CD4-positive, alpha-beta T cell (primary cell): ENCODE data around the gene LASP1. TPM values are rescaled to one million over a fixed set of nuclear protein-coding genes. Genes with fewer than 3 reads are reported as not detected.

Experiments used
- ATAC-seq: fragments of 200-7000 bp; cut with Tn5 transposase; one replicate; pipeline ENCODE4 v1.10.0; 2022; ENCODE audit warnings: mild to moderate bottlenecking; ENCODE audit not compliant: poor library complexity
- CTCF ChIA-PET: fragments of 350-600 bp; sonication (Branson Sonifier 250); formaldehyde crosslinking; loops from one replicate; lab custom pipeline; 2021; ENCODE audit warnings: antibody characterized with exemption, inconsistent platforms; lab: Charles Lee
- POLR2A ChIA-PET: fragments of 350-600 bp; sonication (Branson Sonifier 250); formaldehyde crosslinking; loops from one replicate; lab custom pipeline; 2021; ENCODE audit warnings: antibody characterized with exemption, inconsistent platforms; lab: Charles Lee
- DNase-seq, 14 experiments: peaks; one replicate each; pipeline ENCODE4 v3.0.0-alpha.2; 2013 to 2020; ENCODE audit warnings: mixed read lengths in 2 of 14
- H3K27ac ChIP-seq, 2 donors: one replicate each; pipeline versions ENCODE4 v1.5.1 to v1.7.0; 2013; ENCODE audit warnings: low read length in 2 of 2, low read depth in 1 of 2, mild to moderate bottlenecking in 1 of 2
- H3K27me3 ChIP-seq, 2 experiments: 1 replicate in 1 of 2; 2 replicates in 1 of 2; pipeline versions ENCODE4 v1.6.1 to v1.7.0; 2013; ENCODE audit warnings: low read length in 2 of 2, control low read depth in 1 of 2, mild to moderate bottlenecking in 1 of 2, moderate library complexity in 1 of 2; ENCODE audit not compliant: insufficient read depth in 2 of 2, control insufficient read depth in 1 of 2
- H3K36me3 ChIP-seq: one replicate; pipeline ENCODE4 v1.6.1; 2013; ENCODE audit warnings: low read length, control low read depth; ENCODE audit not compliant: insufficient read depth
- H3K4me1 ChIP-seq: one replicate; pipeline ENCODE4 v1.6.1; 2013; ENCODE audit warnings: low read length, control low read depth; ENCODE audit not compliant: insufficient read depth
- H3K4me3 ChIP-seq: one replicate; pipeline ENCODE4 v1.5.1; 2013; ENCODE audit warnings: mild to moderate bottlenecking, low read length, moderate library complexity
- H3K9me3 ChIP-seq, 2 experiments: 1 replicate in 1 of 2; 2 replicates in 1 of 2; pipeline versions ENCODE4 v1.6.1 to v1.7.0; 2013; ENCODE audit warnings: low read length in 2 of 2, mild to moderate bottlenecking in 2 of 2, control low read depth in 1 of 2, moderate library complexity in 1 of 2; ENCODE audit not compliant: control insufficient read depth in 1 of 2, insufficient read depth in 1 of 2
- H3K27ac Mint-ChIP-seq: one replicate; pipeline ENCODE4 v1.8.0; 2020; ENCODE audit warnings: mixed read lengths
- H3K27me3 Mint-ChIP-seq: one replicate; pipeline ENCODE4 v1.8.0; 2021; ENCODE audit warnings: mixed read lengths
- H3K36me3 Mint-ChIP-seq: one replicate; pipeline ENCODE4 v1.8.0; 2021; ENCODE audit warnings: low read depth, mixed read lengths
- H3K4me1 Mint-ChIP-seq: one replicate; pipeline ENCODE4 v1.8.0; 2021; ENCODE audit warnings: low read depth, mixed read lengths
- H3K4me3 Mint-ChIP-seq: one replicate; pipeline ENCODE4 v1.8.0; 2020; ENCODE audit warnings: mild to moderate bottlenecking, mixed read lengths
- H3K9me3 Mint-ChIP-seq: one replicate; pipeline ENCODE4 v1.8.0; 2020; ENCODE audit warnings: mixed read lengths
- CTCF ChIP-seq: fragments of 200-600 bp; IDR thresholded peaks from one replicate; pipeline ENCODE4 v1.8.0; 2022; ENCODE audit warnings: antibody characterized with exemption, mild to moderate bottlenecking
- intact Hi-C, 2 experiments: fragments of 100-400 bp; cut with DNase I in 1 of 2; cut with micrococcal nuclease in 1 of 2; formaldehyde crosslinking; loops; one replicate each; pipeline versions ENCODE4 v1.15.1 to v1.9.0; 2023 to 2025; cut with DNase I, micrococcal nuclease
- total RNA-seq, 174 experiments: library from RNA in 2 of 174; stranded (reverse) in 2 of 174; gene quantifications; one replicate each; pipeline ENCODE4 v1.2.3 and lab custom pipeline; 2021 to 2026

LASP1 gene
- total RNA-seq, 2 experiments from 2014 or later: 50.1 to 50.5 TPM

GRCh38 chr17:38898291-38898679 lies 28.4 kb downstream of the LASP1 start:
- Mint-ChIP-seq H3K36me3 (peaks cover 54% of the 10 kb centered on the region), H3K9me3 (no peaks in the 10 kb centered on the region), H3K27ac (peak overlapping the region; percentile 94), H3K4me3 (peak overlapping the region; percentile 87), H3K4me1 (peaks cover 70% of the 10 kb centered on the region), H3K27me3 (no peaks in the 10 kb centered on the region)
- Histone ChIP-seq H3K36me3 (peaks cover 52% of the 10 kb centered on the region), H3K27ac (peak overlapping the region; percentile 90 to 94), H3K4me1 (peaks cover 93% of the 10 kb centered on the region), H3K27me3 (no peaks in the 10 kb centered on the region), H3K4me3 (peak overlapping the region; percentile 45), H3K9me3 (no peaks in the 10 kb centered on the region)
- intact Hi-C loops: loop anchor here (2.0 to 5.0 kb wide), 2 partner anchors 27 to 46 kb away; partner anchors contain the start of genes LASP1 (in 2 of the 2) and RPL23 (in 1 of the 2)
- DNase-seq: peak in 5 of 14 experiments; percentile 17 to 62 (median 51)
- ATAC-seq: peak; percentile 47
- no peak for TF ChIP-seq CTCF
- POLR2A ChIA-PET: interaction anchor here (0.7 to 4.5 kb wide), 14 partner anchors 9 to 339 kb away, joined by 3 to 54 read pairs (median 4); partner anchors contain the start of genes LASP1, RPL19 and RPL23
- CTCF ChIA-PET: interaction anchor here (2.1 to 3.2 kb wide), 3 partner anchors 26 to 29 kb away, joined by 8 to 16 read pairs (median 13); partner anchors contain the start of gene LASP1

GRCh38 chr17:38898812-38899348 lies 29.0 kb downstream of the LASP1 start:
- CTCF ChIA-PET: interaction anchor here (0.7 to 3.2 kb wide), 5 partner anchors 16 to 45 kb away, joined by 3 to 16 read pairs (median 8); partner anchors contain the start of genes LASP1 and RPL23
- POLR2A ChIA-PET: interaction anchor here (0.7 to 4.5 kb wide), 14 partner anchors 10 to 340 kb away, joined by 3 to 54 read pairs (median 4); partner anchors contain the start of genes LASP1, RPL19 and RPL23
- H3K36me3 ChIP-seq: peaks cover 54% of the 10 kb centered on the region

More at GRCh38 chr17:38898812-38899348, 29.0 kb downstream of the LASP1 start:
- DNase-seq (peak; percentile 56 to 93 (median 81)), ATAC-seq (peak; percentile 85)
- peak overlapping the region; percentile 45 for H3K4me3 ChIP-seq
- H3K27me3 ChIP-seq: no peaks in the 10 kb centered on the region
- Mint-ChIP-seq H3K36me3 (peaks cover 54% of the 10 kb centered on the region), H3K4me3 (peak overlapping the region; percentile 87), H3K27ac (peak overlapping the region; percentile 94), H3K4me1 (peaks cover 69% of the 10 kb centered on the region), H3K27me3 (no peaks in the 10 kb centered on the region), H3K9me3 (no peaks in the 10 kb centered on the region)
- TF ChIP-seq CTCF: no peak
- intact Hi-C loops: loop anchor here (2.0 to 5.0 kb wide), 2 partner anchors 28 to 47 kb away; partner anchors contain the start of genes LASP1 (in 2 of the 2) and RPL23 (in 1 of the 2)
- H3K9me3 ChIP-seq: no peaks in the 10 kb centered on the region
- peak overlapping the region; percentile 90 to 94 for H3K27ac ChIP-seq
- peaks cover 87% of the 10 kb centered on the region for H3K4me1 ChIP-seq
